Endothelial cell of umbilical vein (primary cell): ENCODE measurements around the gene BTN1A1. TPM values are rescaled to one million over a fixed set of nuclear protein-coding genes. Genes with fewer than 3 reads are reported as not detected.

Experiments
- BruUV-seq: library from RNA; stranded (reverse); fragments of 400-500 nt; replicated peaks from 2 replicates; lab custom pipeline; 2021; lab: Mats Ljungman, UMichigan
- CTCF ChIA-PET: fragments of 300-600, 350-600 bp; sonication (Branson Sonifier 250); formaldehyde crosslinking; loops from one replicate; lab custom pipeline; 2021; ENCODE audit warnings: antibody characterized with exemption, inconsistent platforms; lab: Charles Lee
- POLR2A ChIA-PET: fragments of 300-600, 350-600 bp; sonication (Branson Sonifier 250); formaldehyde crosslinking; loops from one replicate; lab custom pipeline; 2021; ENCODE audit warnings: antibody characterized with exemption, inconsistent platforms; lab: Charles Lee
- DNase-seq: peaks from one replicate; pipeline ENCODE4 v3.0.0-alpha.2; 2011; ENCODE audit warnings: low read depth, low spot score
- FAIRE-seq: peaks from 2 replicates; lab custom pipeline; 2011; peaks lifted over from hg19 to GRCh38; lab: Jason Lieb, UNC
- H2AFZ ChIP-seq: 2 replicates; pipeline ENCODE4 v1.6.0; 2012; ENCODE audit warnings: low read depth, low read length, control low read depth, inconsistent platforms
- H3K27ac ChIP-seq: 2 replicates; pipeline ENCODE4 v1.5.1; 2011; ENCODE audit warnings: low read depth, mild to moderate bottlenecking, control low read depth, low read length, moderate library complexity; ENCODE audit not compliant: insufficient read depth
- H3K27me3 ChIP-seq, 2 experiments: 2 replicates each; pipeline versions ENCODE4 v1.6.0 to v1.6.1; 2011; ENCODE audit warnings: low read length in 2 of 2, mixed read lengths in 1 of 2; ENCODE audit not compliant: control insufficient read depth in 2 of 2, insufficient read depth in 2 of 2
- H3K36me3 ChIP-seq, 2 experiments: 2 replicates in 1 of 2; 3 replicates in 1 of 2; pipeline ENCODE4 v1.5.1; 2011; ENCODE audit warnings: low read length in 2 of 2, mild to moderate bottlenecking in 1 of 2, moderate library complexity in 1 of 2; ENCODE audit not compliant: control insufficient read depth in 2 of 2, insufficient read depth in 2 of 2; ENCODE audit errors: extremely low read depth in 1 of 2
- H3K4me1 ChIP-seq: 3 replicates; pipeline ENCODE4 v1.5.1; 2011; ENCODE audit warnings: mild to moderate bottlenecking, low read length; ENCODE audit not compliant: control insufficient read depth, insufficient read depth; ENCODE audit errors: extremely low read depth
- H3K4me2 ChIP-seq: 2 replicates; pipeline ENCODE4 v1.6.1; 2011; ENCODE audit warnings: low read length, control low read depth, mixed read lengths; ENCODE audit not compliant: insufficient read depth
- H3K4me3 ChIP-seq, 3 experiments: fragments of 200-600 bp in 1 of 3; sonication (generic), shearing (Covaris generic) in 1 of 3; replicated peaks in 1 of 3; 2 replicates each; pipeline ENCODE4 v1.5.1; 2011 to 2016; ENCODE audit warnings: control low read depth in 3 of 3, low read length in 3 of 3, mild to moderate bottlenecking in 2 of 3, inconsistent platforms in 1 of 3, low read depth in 1 of 3, moderate library complexity in 1 of 3; ENCODE audit not compliant: insufficient read depth in 1 of 3
- H3K79me2 ChIP-seq: 2 replicates; pipeline ENCODE4 v1.6.0; 2012; ENCODE audit warnings: low read length, inconsistent platforms; ENCODE audit not compliant: control insufficient read depth, insufficient read depth
- H3K9ac ChIP-seq: replicated peaks from 2 replicates; pipeline ENCODE3; 2011; ENCODE audit warnings: low read length, control low read depth; ENCODE audit not compliant: insufficient read depth; ENCODE audit errors: extremely low read depth
- H3K9me1 ChIP-seq: replicated peaks from 3 replicates; pipeline ENCODE4 v1.6.0; 2011; ENCODE audit warnings: mild to moderate bottlenecking, low read length; ENCODE audit not compliant: control insufficient read depth, insufficient read depth; ENCODE audit errors: extremely low read depth
- H3K9me3 ChIP-seq: replicated peaks from 2 replicates; pipeline ENCODE4 v1.5.1; 2012; ENCODE audit warnings: low read length, inconsistent platforms; ENCODE audit not compliant: control insufficient read depth, insufficient read depth
- H4K20me1 ChIP-seq: replicated peaks from 2 replicates; pipeline ENCODE3; 2011; ENCODE audit warnings: mild to moderate bottlenecking, low read length; ENCODE audit not compliant: control insufficient read depth, insufficient read depth; ENCODE audit errors: extremely low read depth
- EZH2 ChIP-seq: IDR thresholded peaks from 2 replicates; pipeline ENCODE4 v1.6.1; 2012; ENCODE audit warnings: borderline replicate concordance, low read depth, mild to moderate bottlenecking, moderate library complexity, low read length, inconsistent platforms; ENCODE audit not compliant: severe bottlenecking
- FOS ChIP-seq: IDR thresholded peaks from 2 replicates; pipeline ENCODE4 v1.6.1; 2011; ENCODE audit warnings: mild to moderate bottlenecking, low read length, moderate library complexity, borderline replicate concordance; ENCODE audit not compliant: insufficient read depth
- GATA2 ChIP-seq: IDR thresholded peaks from 2 replicates; pipeline ENCODE4 v1.7.0; 2011; ENCODE audit warnings: low read depth, mild to moderate bottlenecking, moderate library complexity, mixed read lengths, low read length; ENCODE audit not compliant: insufficient read length, insufficient read depth
- JUN ChIP-seq: IDR thresholded peaks from 2 replicates; pipeline ENCODE4 v1.6.1; 2011; ENCODE audit warnings: borderline replicate concordance, low read depth; ENCODE audit not compliant: insufficient read length, insufficient read depth
- MYC ChIP-seq: IDR thresholded peaks from one replicate; pipeline ENCODE4 v1.6.1; 2011; ENCODE audit warnings: mild to moderate bottlenecking, low read depth, low read length
- POLR2A ChIP-seq: IDR thresholded peaks from 2 replicates; pipeline ENCODE4 v1.6.1; 2012; ENCODE audit warnings: low read depth, mild to moderate bottlenecking, control low read depth, low read length
- POLR2AphosphoS5 ChIP-seq: IDR thresholded peaks from 2 replicates; pipeline ENCODE4 v1.6.1; 2012; ENCODE audit warnings: low read depth, mild to moderate bottlenecking, control low read depth, low read length, moderate library complexity; ENCODE audit not compliant: insufficient read depth
- dilution Hi-C: fragments of 300-500 bp; cut with MboI; formaldehyde crosslinking; loops from one replicate; pipeline ENCODE4 v1.15.0; 2019; ENCODE audit warnings: low sequenced_read_pairs; ENCODE audit not compliant: extremely low pct_ligation_motif_present
- intact Hi-C: fragments of 100-400 bp; cut with micrococcal nuclease; formaldehyde crosslinking; loops from one replicate; pipeline ENCODE4 v1.10.0; 2022
- polyA plus RNA-seq, 4 experiments: library from polyadenylated mRNA; depleted of rRNA in 3 of 4; stranded (reverse) in 3 of 4; unstranded in 1 of 4; fragments of >200 nt; gene quantifications; 2 replicates each; pipeline versions ENCODE4 v1.2.1 to v1.2.3, GENCODE V29; 2011 to 2012; ENCODE audit warnings: missing spikeins in 1 of 4
- total RNA-seq: library from RNA; stranded (reverse); gene quantifications from 2 replicates; pipeline ENCODE4 v1.2.3, GENCODE V29; 2021
- TF ChIP-seq, protein P1 (sequence below): IDR thresholded peaks from 2 replicates; pipeline ENCODE4 v1.6.1; 2011; ENCODE audit not compliant: insufficient read depth, insufficient read length
- TF ChIP-seq, protein P2 (sequence below), 2 donors: IDR thresholded peaks; 1 replicate in 1 of 2; 2 replicates in 1 of 2; pipeline ENCODE4 v1.5.1; 2011; ENCODE audit warnings: low read length in 2 of 2, mild to moderate bottlenecking in 2 of 2, moderate library complexity in 2 of 2, control low read depth in 1 of 2, inconsistent platforms in 1 of 2, low read depth in 1 of 2; ENCODE audit not compliant: insufficient read depth in 1 of 2; ENCODE audit errors: extremely low read depth in 1 of 2

Gene BTN1A1
- total and polyA plus RNA-seq, 2 donors (not counting 3 experiments of a cell fraction or from before 2014, with no cell fraction given): not detected

DNA sequence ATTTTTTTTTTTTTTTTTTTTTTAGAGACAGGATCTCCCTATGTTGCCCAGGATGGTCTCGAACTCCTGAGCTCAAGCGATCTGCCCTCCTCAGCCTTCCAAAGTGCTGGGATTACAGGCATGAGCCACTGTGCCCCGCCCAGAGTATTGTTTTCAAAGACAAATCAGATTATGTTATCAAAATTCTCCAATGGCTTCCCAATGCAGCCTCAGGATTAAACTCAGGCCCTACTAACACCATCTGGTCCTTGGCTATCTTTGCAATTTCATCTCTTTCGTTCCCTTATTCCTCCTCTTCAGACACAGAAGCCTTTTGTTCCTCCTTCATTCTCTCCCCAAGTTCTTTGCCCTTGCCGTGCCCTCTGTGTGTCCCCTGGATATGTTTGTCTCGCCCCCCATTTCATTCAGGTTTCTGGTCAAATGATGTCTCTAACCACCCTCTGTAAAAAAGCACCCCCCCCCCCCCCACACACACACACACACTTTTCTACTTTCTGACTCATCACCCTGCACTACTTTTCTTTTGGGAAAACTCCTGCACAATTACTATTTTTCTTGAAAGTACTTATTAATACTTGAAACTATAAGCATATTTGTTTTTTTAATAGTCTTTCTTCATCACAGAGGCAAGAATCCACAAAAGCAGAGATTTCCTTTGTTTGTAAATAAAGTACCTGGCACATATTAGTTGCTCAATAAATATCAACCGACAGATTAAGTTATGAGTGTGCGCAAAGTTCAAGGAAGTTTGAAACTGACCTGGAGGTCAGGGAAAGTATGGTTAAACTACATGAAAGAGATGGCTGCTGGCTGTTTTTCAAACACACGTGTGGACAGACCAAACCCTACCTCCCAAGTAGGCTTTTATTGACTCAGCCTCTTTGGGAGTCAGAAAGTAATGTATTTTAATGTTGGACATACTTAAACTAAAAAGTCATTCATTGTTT lies 16.7 kb downstream of the BTN1A1 start:
- Histone ChIP-seq H3K79me2 (no peaks in the 10 kb centered on the region), H3K9me1 (no peaks in the 10 kb centered on the region), H2AFZ (no peak overlapping the region), H3K36me3 (no peaks in the 10 kb centered on the region), H3K4me2 (no peak overlapping the region), H3K4me1 (peaks cover 6% of the 10 kb centered on the region), H4K20me1 (no peaks in the 10 kb centered on the region), H3K4me3 (no peak overlapping the region), H3K27ac (no peak overlapping the region), H3K9ac (no peak overlapping the region), H3K27me3 (peaks cover 2 to 5% of the 10 kb centered on the region in 2 experiments), H3K9me3 (no peaks in the 10 kb centered on the region)
- ChIA-PET POLR2A (no interaction called here), CTCF (interaction anchor here (0.7 kb wide), 1 partner anchor 91 kb away, joined by 3 read pairs; no protein-coding TSS in a partner anchor)
- no peak for DNase-seq
- BruUV-seq: no TSS peak
- dilution Hi-C loops: no loop called here
- intact Hi-C loops: no loop called here
- no peak for FAIRE-seq
- TF ChIP-seq, protein P1, sequence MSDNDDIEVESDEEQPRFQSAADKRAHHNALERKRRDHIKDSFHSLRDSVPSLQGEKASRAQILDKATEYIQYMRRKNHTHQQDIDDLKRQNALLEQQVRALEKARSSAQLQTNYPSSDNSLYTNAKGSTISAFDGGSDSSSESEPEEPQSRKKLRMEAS: no peak
- no peak for TF ChIP-seq FOS
- no peak for TF ChIP-seq EZH2
- no peak for TF ChIP-seq JUN
- TF ChIP-seq, protein P2, sequence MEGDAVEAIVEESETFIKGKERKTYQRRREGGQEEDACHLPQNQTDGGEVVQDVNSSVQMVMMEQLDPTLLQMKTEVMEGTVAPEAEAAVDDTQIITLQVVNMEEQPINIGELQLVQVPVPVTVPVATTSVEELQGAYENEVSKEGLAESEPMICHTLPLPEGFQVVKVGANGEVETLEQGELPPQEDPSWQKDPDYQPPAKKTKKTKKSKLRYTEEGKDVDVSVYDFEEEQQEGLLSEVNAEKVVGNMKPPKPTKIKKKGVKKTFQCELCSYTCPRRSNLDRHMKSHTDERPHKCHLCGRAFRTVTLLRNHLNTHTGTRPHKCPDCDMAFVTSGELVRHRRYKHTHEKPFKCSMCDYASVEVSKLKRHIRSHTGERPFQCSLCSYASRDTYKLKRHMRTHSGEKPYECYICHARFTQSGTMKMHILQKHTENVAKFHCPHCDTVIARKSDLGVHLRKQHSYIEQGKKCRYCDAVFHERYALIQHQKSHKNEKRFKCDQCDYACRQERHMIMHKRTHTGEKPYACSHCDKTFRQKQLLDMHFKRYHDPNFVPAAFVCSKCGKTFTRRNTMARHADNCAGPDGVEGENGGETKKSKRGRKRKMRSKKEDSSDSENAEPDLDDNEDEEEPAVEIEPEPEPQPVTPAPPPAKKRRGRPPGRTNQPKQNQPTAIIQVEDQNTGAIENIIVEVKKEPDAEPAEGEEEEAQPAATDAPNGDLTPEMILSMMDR (IDR thresholded peaks at IDR 0.05; ENCODE audit: extremely low read depth in 1 of 2, insufficient read depth in 1 of 2, low read depth in 1 of 2, low read length in 2 of 2): no peak
- no peak for TF ChIP-seq POLR2AphosphoS5
- TF ChIP-seq GATA2: no peak
- TF ChIP-seq MYC: no peak
- TF ChIP-seq POLR2A: no peak
